ENCODE results near the gene FAM13A. TPM values are rescaled to one million over a fixed set of nuclear protein-coding genes. Genes with fewer than 3 reads are reported as not detected.

FAM13A gene
- total and polyA plus RNA-seq, 2 of the 4 experiments (the other 2 are of a cell fraction), result 13.1 to 22.0 TPM

DNA sequence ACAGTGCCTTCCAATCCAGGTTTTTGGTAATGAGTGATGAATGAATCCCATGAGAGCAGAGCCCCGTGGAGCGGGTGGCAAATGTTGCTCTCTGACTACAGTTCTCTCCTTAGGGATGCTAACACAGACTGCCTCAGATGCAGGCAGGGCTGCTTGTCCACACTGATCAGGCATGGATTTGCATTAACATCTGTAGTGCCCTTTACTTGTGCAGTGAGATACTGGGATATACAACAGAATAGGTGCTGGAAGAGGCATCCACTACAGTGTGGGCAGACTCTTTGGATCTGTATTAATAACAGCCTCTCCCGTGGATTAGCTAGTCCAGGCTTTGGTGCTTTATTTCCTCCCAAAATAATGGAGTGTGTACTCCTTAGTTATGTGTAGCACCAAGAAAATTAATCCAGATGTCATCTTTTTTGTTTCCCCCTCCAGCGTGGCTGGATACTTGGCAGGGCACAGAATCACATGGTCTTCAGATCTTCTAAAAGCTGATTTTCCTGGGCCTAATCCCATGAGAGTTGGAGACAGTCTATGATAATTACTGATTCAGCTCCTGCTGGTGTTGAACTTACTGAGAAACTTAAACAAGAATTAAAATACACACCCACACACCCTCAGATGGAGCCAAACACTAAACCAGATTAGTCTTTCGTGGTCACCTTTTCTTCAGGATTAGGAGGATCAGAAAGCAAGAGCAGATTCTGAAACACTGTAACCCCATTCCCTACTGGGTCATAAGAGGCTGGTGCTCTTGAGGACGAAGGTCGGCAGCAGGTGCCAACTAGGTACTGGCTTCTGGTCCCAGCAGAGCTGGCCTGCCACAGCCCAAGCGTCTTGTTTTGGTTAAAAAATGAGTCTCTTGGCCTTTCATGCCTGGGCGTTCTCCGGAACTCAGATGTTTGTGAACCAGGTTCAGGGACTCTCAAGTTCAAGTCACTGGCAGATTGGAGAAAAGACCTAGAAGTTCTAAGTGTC is 336.2 kb downstream of the FAM13A start:
- Histone ChIP-seq H3K27me3 (ENCODE audit: control insufficient read depth, insufficient read depth, low read length) (no peaks in the 10 kb centered on the region), H3K23ac (ENCODE audit: low read depth, low read length) (no peak overlapping the region; the same call in 1 of the 2 replicates), H3K14ac (replicated peaks; ENCODE audit: low read depth, low read length) (no peak overlapping the region), H3K27ac (ENCODE audit: insufficient read depth, low read length) (no peak overlapping the region), H2BK120ac (ENCODE audit: low read depth, low read length) (no peak overlapping the region), H2AFZ (replicated peaks; ENCODE audit: low read length, poor library complexity) (no peak overlapping the region), H3K4me1 (ENCODE audit: control insufficient read depth, insufficient read depth, low read length) (no peaks in the 10 kb centered on the region), H3K9ac (ENCODE audit: low read depth, low read length) (no peak overlapping the region), H4K91ac (ENCODE audit: insufficient read depth, low read depth, low read length) (no peak overlapping the region), H3K18ac (ENCODE audit: low read depth, low read length) (no peak overlapping the region), H3K9me1 (ENCODE audit: insufficient read depth, low read length) (peaks cover 5% of the 10 kb centered on the region; the same call in 1 of the 2 replicates), H4K20me1 (ENCODE audit: insufficient read depth, low read length) (no peaks in the 10 kb centered on the region), H2AK5ac (ENCODE audit: low read depth, low read length) (no peak overlapping the region), H3K4me3 (ENCODE audit: insufficient read depth, low read depth, low read length) (no peak overlapping the region), H3K4me2 (ENCODE audit: low read depth, low read length) (no peak overlapping the region), H3K4ac (ENCODE audit: low read depth, low read length) (no peak overlapping the region), H3K79me1 (ENCODE audit: low read depth in 1 of 2, low read length in 2 of 2) (no peaks in the 10 kb centered on the region), H4K5ac (ENCODE audit: low read depth, low read length) (no peak overlapping the region), H3K9me3 (ENCODE audit: control insufficient read depth, insufficient read depth, low read length) (peaks cover 10% of the 10 kb centered on the region), H2BK20ac (ENCODE audit: low read depth, low read length) (no peak overlapping the region), H2AK9ac (replicated peaks; ENCODE audit: low read depth, low read length, poor library complexity) (no peak overlapping the region), H3K36me3 (ENCODE audit: control insufficient read depth, insufficient read depth, low read length) (peaks cover 22% of the 10 kb centered on the region), H2BK15ac (ENCODE audit: low read depth, low read length) (no peak overlapping the region), H4K8ac (ENCODE audit: low read depth in 2 of 2, low read length in 2 of 2) (no peak overlapping the region), H2BK5ac (ENCODE audit: low read depth, low read length, poor library complexity, severe bottlenecking) (no peak overlapping the region), H3K56ac (ENCODE audit: extremely low read depth, insufficient read depth, low read length) (no peak overlapping the region)
- TF ChIP-seq RCOR1 (IDR thresholded peaks at IDR 0.05; ENCODE audit: insufficient replicate concordance, low read length) (no peak), RAD21 (IDR thresholded peaks at IDR 0.05; ENCODE audit: low read length) (no peak), CHD1 (IDR thresholded peaks at IDR 0.05; ENCODE audit: low read depth, low read length) (no peak), MXI1 (IDR thresholded peaks at IDR 0.05; ENCODE audit: borderline replicate concordance, low read depth, low read length) (no peak), CTCF (conservative IDR thresholded peaks at IDR 0.05; ENCODE audit: low read depth, low read length) (no peak), NFE2L2 (IDR thresholded peaks at IDR 0.05; ENCODE audit: low read depth, low read length) (no peak), MAFK (IDR thresholded peaks at IDR 0.05; ENCODE audit: low read depth, low read length) (no peak), POLR2A (IDR thresholded peaks at IDR 0.05; ENCODE audit: low read depth, low read length) (no peak)
- TF ChIP-seq, protein P1, sequence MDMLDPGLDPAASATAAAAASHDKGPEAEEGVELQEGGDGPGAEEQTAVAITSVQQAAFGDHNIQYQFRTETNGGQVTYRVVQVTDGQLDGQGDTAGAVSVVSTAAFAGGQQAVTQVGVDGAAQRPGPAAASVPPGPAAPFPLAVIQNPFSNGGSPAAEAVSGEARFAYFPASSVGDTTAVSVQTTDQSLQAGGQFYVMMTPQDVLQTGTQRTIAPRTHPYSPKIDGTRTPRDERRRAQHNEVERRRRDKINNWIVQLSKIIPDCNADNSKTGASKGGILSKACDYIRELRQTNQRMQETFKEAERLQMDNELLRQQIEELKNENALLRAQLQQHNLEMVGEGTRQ (IDR thresholded peaks at IDR 0.05; ENCODE audit: low read depth, low read length), result no peak
- ChIA-PET CTCF (no interaction called here), POLR2A (ENCODE audit: unreplicated experiment) (no interaction called here)
- WGBS, 2 experiments (ENCODE audit: extremely low coverage in 2 of 2, insufficient read length in 1 of 2), result 79% methylated on average over 3 of the region's 10 CpGs; no CpG with 5 or more reads in 1 of the 2 experiments
- DNase-seq (no peak), ATAC-seq (ENCODE audit: low read depth) (no peak)
- dilution Hi-C loops (cut with HindIII; ENCODE audit: low sequenced_read_pairs, unreplicated experiment) (no loop called here), in situ Hi-C loops (cut with MboI; ENCODE audit: low sequenced_read_pairs) (no loop called here), intact Hi-C loops (cut with micrococcal nuclease) (no loop called here)
- BruUV-seq (replicated peaks), result no TSS peak

All from IMR-90 (cell line).